Left lung (tissue), 10 donors: ENCODE measurements around the gene SVIL. TPM values are rescaled to one million over a fixed set of nuclear protein-coding genes. Genes with fewer than 3 reads are reported as not detected.
"Not testable (repeated sequence)": the region's sequence is repeated elsewhere in the genome, so short reads cannot be mapped to it uniquely, and the experiment has no call there.

Source experiments
- ATAC-seq: fragments of 200-7000 bp; cut with Tn5 transposase; one replicate; pipeline ENCODE4 v1.9.1; 2020; ENCODE audit warnings: moderate library complexity
- DNase-seq, 4 donors: peaks; one replicate each; pipeline ENCODE4 v3.0.0-alpha.2; 2013 to 2020
- H3K27ac ChIP-seq, 2 donors: fragments of 200-600 bp; sonication (generic) in 1 of 2; one replicate each; pipeline versions ENCODE4 v1.5.0 to v1.8.0; 2020 to 2021
- H3K27me3 ChIP-seq, 2 donors: fragments of 200-600 bp; sonication (generic) in 1 of 2; one replicate each; pipeline versions ENCODE4 v1.5.0 to v1.8.0; 2020 to 2021
- H3K36me3 ChIP-seq, 2 donors: fragments of 200-600 bp; sonication (generic) in 1 of 2; one replicate each; pipeline versions ENCODE4 v1.5.0 to v1.8.0; 2020 to 2021
- H3K4me1 ChIP-seq, 2 donors: fragments of 200-600 bp; one replicate each; pipeline ENCODE4 v1.8.0; 2021
- H3K4me3 ChIP-seq, 2 donors: fragments of 200-600 bp; sonication (generic) in 1 of 2; one replicate each; pipeline versions ENCODE4 v1.5.0 to v1.8.0; 2020 to 2021; ENCODE audit warnings: mild to moderate bottlenecking in 1 of 2
- H3K9me3 ChIP-seq, 2 donors: fragments of 200-600 bp; sonication (generic) in 1 of 2; one replicate each; pipeline versions ENCODE4 v1.5.0 to v1.8.0; 2020 to 2021
- CTCF ChIP-seq, 2 donors: fragments of 200-600 bp; sonication (generic) in 1 of 2; IDR thresholded peaks; one replicate each; pipeline versions ENCODE4 v1.5.0 to v1.8.0; 2021; ENCODE audit warnings: antibody characterized with exemption in 2 of 2
- intact Hi-C, 2 donors: fragments of 100-400 bp; cut with DNase I; formaldehyde crosslinking; loops; one replicate each; pipeline versions ENCODE4 v1.11.2 to v1.14.2; 2022
- polyA plus RNA-seq, 6 donors: library from polyadenylated mRNA; unstranded; fragments of 120-200 nt; gene quantifications; one replicate each; pipeline ENCODE4 v1.2.1, GENCODE V29; 2013; ENCODE audit not compliant: insufficient read length in 6 of 6
- total RNA-seq, 2 donors: library from RNA; stranded (reverse); fragmentation: NEBNext Ultra II Directional; extraction: Animal tissue kit (Norgen Biotek cat#: 25700); gene quantifications; one replicate each; pipeline ENCODE4 v1.2.1, GENCODE V29; 2021
- donor health status: DM: no; HTN: yes; CAD: no.
- donor health status: DM: no; HTN: no; CAD: no.

The SVIL gene
- total and polyA plus RNA-seq, 8 donors: 49.3 to 103 (median 54.9) TPM

DNA sequence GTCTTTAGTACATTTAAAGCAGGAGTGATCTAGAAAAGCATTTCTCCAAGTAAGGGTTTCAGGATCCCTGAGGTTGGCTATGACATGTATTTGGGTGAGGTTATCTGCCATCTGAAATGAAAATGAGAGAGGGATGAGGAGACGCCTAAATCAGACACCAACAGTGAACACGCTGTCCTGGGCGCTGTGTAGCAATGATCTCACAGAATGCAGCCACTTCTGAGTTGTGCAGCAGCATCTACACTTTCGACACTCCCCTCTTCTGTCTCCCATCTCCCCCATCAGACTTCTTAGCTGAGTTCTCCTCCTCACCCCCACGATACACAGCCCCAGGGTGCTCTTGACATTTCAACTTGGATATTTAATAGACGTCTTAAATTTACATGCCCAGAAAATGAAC, 95.4 kb downstream of the SVIL start:
- intact Hi-C loops: no loop called here
- H3K27ac ChIP-seq: no peak overlapping the region
- no peak for ATAC-seq
- TF ChIP-seq CTCF (IDR thresholded peaks at IDR 0.05): no peak
- H3K4me3 ChIP-seq: no peak overlapping the region
- H3K36me3 ChIP-seq: peaks cover 0 to 25% of the 10 kb centered on the region in 2 donors
- peaks cover 12 to 16% of the 10 kb centered on the region in 2 donors for H3K4me1 ChIP-seq
- H3K27me3 ChIP-seq: no peaks in the 10 kb centered on the region
- no peak for DNase-seq
- H3K9me3 ChIP-seq: no peaks in the 10 kb centered on the region

- Histone ChIP-seq H3K36me3 (peaks cover 0 to 27% of the 10 kb centered on the region in 2 donors), H3K27ac (no peak overlapping the region), H3K4me1 (peaks cover 12 to 16% of the 10 kb centered on the region in 2 donors), H3K27me3 (no peaks in the 10 kb centered on the region), H3K9me3 (no peaks in the 10 kb centered on the region), H3K4me3 (no peak overlapping the region)
- intact Hi-C loops: no loop called here
- no peak for TF ChIP-seq CTCF (IDR thresholded peaks at IDR 0.05)
- no peak for DNase-seq
- ATAC-seq: no peak
Measured at GRCh38 chr10:29537799-29538198, 97.0 kb downstream of the SVIL start.

DNA sequence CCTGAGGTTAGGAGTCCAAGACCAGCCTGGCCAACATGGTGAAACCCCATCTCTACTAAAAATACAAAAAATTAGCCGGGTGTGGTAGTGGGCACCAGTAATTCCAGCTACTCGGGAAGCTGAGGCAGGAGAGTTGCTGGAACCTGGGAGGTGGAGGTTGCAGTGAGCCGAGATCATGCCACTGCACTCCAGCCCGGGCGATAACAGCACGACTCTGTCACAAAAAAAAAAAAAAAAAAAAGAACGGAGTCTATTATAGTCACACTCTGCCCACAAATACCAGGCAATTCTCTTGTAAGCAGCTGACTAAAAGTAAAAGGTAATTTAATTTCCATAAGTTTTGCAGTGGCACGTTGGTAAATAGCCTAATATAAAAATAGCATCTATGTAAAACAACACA, 98.1 kb downstream of the SVIL start:
- Histone ChIP-seq H3K36me3 (peaks cover 0 to 32% of the 10 kb centered on the region in 2 donors), H3K27ac (peak overlapping the region in 1 of 2 donors; percentile 78), H3K4me1 (peaks cover 12 to 16% of the 10 kb centered on the region in 2 donors)
- H3K9me3 ChIP-seq, ATAC-seq, DNase-seq, H3K27me3 ChIP-seq, H3K4me3 ChIP-seq, intact Hi-C loops: not testable (repeated sequence)

DNA sequence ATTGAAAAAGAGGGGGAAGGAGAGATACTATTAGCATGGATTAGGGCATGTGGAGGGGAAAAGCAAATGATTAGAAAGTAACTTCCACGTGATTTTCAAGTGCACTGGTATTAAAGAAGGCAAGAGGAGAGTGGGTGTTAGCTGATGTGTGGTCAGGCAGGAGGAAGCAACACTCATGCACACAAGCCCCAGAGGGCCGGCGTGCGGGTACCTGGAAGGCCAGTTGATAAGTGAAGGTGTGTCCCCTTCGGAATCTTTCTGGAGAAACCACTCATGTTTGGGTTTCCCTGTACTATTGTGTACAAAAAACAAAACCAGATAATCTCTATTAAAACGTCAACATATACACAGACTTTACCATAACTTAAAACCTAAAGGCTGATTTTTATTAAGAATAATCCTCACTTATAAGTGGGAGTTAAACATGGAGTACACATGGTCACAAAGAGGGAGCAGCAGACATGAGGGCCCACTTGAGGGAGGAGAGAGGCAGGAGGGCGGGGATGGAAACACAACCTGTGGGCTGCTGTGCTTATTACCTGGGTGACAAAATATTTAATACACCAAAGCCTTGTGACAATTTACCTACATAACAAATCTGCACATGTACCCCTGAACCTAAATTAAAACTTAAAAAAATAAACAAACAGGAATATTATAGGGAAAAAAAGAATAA, 98.9 kb downstream of the SVIL start:
- Histone ChIP-seq H3K27me3 (no peaks in the 10 kb centered on the region), H3K4me3 (no peak overlapping the region), H3K36me3 (peaks cover 0 to 24% of the 10 kb centered on the region in 2 donors), H3K9me3 (no peaks in the 10 kb centered on the region), H3K4me1 (peaks cover 12 to 16% of the 10 kb centered on the region in 2 donors), H3K27ac (peak overlapping the region; percentile 57 to 78)
- no peak for TF ChIP-seq CTCF (IDR thresholded peaks at IDR 0.05)
- intact Hi-C loops: no loop called here
- ATAC-seq: peak; percentile 79
- peak in 2 of 4 donors; percentile 54 to 76 for DNase-seq

DNA sequence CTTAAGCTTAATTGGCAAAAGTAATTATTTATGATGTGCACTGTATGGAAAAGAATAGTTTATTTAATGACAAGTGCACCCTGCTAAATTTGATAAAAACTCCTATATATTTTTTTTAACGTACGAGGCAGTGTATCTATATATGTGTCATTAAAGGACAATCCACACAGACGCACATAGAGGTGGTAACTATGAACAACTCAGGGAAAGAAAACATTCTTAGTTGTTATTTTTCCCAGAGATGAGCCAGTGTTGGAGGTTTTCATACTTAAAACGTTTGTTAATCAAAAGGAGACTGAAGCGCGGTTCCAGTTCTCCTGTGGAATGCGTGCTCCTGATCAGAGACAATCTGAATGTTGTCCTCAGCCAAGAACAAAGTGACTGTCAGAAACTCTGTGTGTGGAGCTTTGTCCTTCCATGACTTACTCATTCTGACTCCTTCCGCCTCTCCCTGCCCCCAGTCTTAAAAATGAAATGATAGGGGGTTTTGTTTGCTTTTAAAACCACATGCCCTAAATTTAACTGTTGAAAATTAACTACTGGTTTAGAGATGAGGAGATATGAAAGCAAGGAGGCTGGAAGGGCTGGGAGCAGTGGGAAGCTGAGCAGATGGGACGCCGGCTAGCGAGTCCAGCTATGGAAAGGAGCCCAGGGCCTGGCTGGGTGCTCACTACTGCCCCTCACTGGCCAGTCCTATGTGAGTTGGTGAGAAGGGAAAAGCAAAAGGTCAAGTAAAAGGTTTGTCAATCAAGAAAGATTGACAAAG, 99.6 kb downstream of the SVIL start:
- Histone ChIP-seq H3K4me3 (no peak overlapping the region), H3K27me3 (no peaks in the 10 kb centered on the region), H3K4me1 (peaks cover 12 to 16% of the 10 kb centered on the region in 2 donors), H3K9me3 (no peaks in the 10 kb centered on the region), H3K36me3 (peaks cover 0 to 22% of the 10 kb centered on the region in 2 donors), H3K27ac (peak overlapping the region; percentile 57 to 78)
- intact Hi-C loops: no loop called here
- peak in 3 of 4 donors; percentile 34 to 61 (median 50) for DNase-seq
- peak in 1 of 2 donors; percentile 44 for TF ChIP-seq CTCF (IDR thresholded peaks at IDR 0.05)
- peak; percentile 80 for ATAC-seq
